RWPE2 (cell line): ENCODE measurements around the gene PITX1.

ENCODE experiments used
- ATAC-seq: fragments of 200-7000 bp; cut with Tn5 transposase; 3 replicates; pipeline ENCODE4 v1.9.1; 2021; ENCODE audit warnings: low read depth
- DNase-seq: peaks from one replicate; pipeline ENCODE4 v3.0.0-alpha.2; 2020; ENCODE audit warnings: low spot score
- H3K27ac ChIP-seq: fragments of 450-650 bp; 2 replicates; pipeline ENCODE4 v1.5.1; 2017; ENCODE audit warnings: mild to moderate bottlenecking; ENCODE audit not compliant: poor library complexity, severe bottlenecking
- H3K27me3 ChIP-seq: fragments of 250-450 bp; sonication (Bioruptor Pico); 2 replicates; pipeline ENCODE4 v1.5.1; 2021; ENCODE audit warnings: mild to moderate bottlenecking, moderate library complexity; ENCODE audit not compliant: insufficient read depth, poor library complexity, severe bottlenecking
- H3K36me3 ChIP-seq: fragments of 250-450 bp; sonication (Bioruptor Pico); 2 replicates; pipeline ENCODE4 v1.5.1; 2020; ENCODE audit warnings: low read depth, mild to moderate bottlenecking, moderate library complexity
- H3K4me1 ChIP-seq: fragments of 250-450 bp; sonication (Bioruptor Pico); 2 replicates; pipeline ENCODE4 v1.5.1; 2021; ENCODE audit warnings: mild to moderate bottlenecking, moderate library complexity; ENCODE audit not compliant: insufficient read depth, poor library complexity, severe bottlenecking
- H3K4me3 ChIP-seq: fragments of 250-450 bp; sonication (Bioruptor Pico); 2 replicates; pipeline ENCODE4 v1.5.1; 2021; ENCODE audit warnings: mild to moderate bottlenecking, moderate library complexity; ENCODE audit not compliant: severe bottlenecking
- H3K9me3 ChIP-seq: fragments of 250-450 bp; sonication (Bioruptor Pico); 2 replicates; pipeline ENCODE4 v1.5.1; 2021; ENCODE audit warnings: mild to moderate bottlenecking, moderate library complexity; ENCODE audit not compliant: severe bottlenecking
- TF ChIP-seq, protein P1 (sequence below): fragments of 450-650 bp; IDR thresholded peaks from one replicate; pipeline ENCODE4 v1.5.1; 2017; ENCODE audit warnings: mild to moderate bottlenecking, moderate library complexity; ENCODE audit not compliant: poor library complexity, severe bottlenecking

The PITX1 gene

GRCh38 chr5:135009736-135010501 lies 24.1 kb downstream of the PITX1 start:
- no peak for ATAC-seq
- TF ChIP-seq, protein P1, sequence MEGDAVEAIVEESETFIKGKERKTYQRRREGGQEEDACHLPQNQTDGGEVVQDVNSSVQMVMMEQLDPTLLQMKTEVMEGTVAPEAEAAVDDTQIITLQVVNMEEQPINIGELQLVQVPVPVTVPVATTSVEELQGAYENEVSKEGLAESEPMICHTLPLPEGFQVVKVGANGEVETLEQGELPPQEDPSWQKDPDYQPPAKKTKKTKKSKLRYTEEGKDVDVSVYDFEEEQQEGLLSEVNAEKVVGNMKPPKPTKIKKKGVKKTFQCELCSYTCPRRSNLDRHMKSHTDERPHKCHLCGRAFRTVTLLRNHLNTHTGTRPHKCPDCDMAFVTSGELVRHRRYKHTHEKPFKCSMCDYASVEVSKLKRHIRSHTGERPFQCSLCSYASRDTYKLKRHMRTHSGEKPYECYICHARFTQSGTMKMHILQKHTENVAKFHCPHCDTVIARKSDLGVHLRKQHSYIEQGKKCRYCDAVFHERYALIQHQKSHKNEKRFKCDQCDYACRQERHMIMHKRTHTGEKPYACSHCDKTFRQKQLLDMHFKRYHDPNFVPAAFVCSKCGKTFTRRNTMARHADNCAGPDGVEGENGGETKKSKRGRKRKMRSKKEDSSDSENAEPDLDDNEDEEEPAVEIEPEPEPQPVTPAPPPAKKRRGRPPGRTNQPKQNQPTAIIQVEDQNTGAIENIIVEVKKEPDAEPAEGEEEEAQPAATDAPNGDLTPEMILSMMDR: no peak
- H3K36me3 ChIP-seq: no peaks in the 10 kb centered on the region
- H3K27me3 ChIP-seq: no peaks in the 10 kb centered on the region
- H3K9me3 ChIP-seq: no peaks in the 10 kb centered on the region
- no peak overlapping the region for H3K4me3 ChIP-seq
- no peaks in the 10 kb centered on the region for H3K4me1 ChIP-seq
- DNase-seq: no peak
- H3K27ac ChIP-seq: no peak overlapping the region

GRCh38 chr5:135008981-135009735 lies 24.9 kb downstream of the PITX1 start:
- no peaks in the 10 kb centered on the region for H3K27me3 ChIP-seq
- TF ChIP-seq, protein P1: no peak
- no peak overlapping the region for H3K4me3 ChIP-seq
- H3K36me3 ChIP-seq: no peaks in the 10 kb centered on the region
- ATAC-seq: no peak
- H3K4me1 ChIP-seq: no peaks in the 10 kb centered on the region
- H3K9me3 ChIP-seq: no peaks in the 10 kb centered on the region
- no peak overlapping the region for H3K27ac ChIP-seq
- DNase-seq: no peak

DNA sequence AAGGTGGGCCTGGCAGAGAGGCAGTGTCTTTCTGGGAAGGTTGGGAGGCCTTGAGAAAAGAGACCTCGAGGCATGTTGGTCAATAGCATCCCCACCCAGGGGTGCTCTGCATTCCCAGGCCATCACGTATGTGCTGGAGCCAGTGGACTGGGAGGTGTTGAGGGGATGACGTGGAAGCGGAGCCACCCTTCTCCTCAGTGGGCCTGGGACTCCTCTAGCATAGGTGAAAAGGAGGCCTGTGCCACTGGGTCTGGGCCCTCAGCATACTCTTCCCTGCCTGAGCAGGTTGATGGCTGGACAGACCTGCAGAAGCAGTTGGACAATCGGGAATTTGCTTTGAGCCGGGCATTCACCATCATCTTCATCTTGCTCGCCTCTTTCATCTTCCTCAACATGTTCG lies 25.5 kb downstream of the PITX1 start:
- ATAC-seq: no peak
- Histone ChIP-seq H3K27me3 (no peaks in the 10 kb centered on the region), H3K36me3 (no peaks in the 10 kb centered on the region), H3K4me1 (no peaks in the 10 kb centered on the region), H3K27ac (no peak overlapping the region), H3K4me3 (no peak overlapping the region), H3K9me3 (no peaks in the 10 kb centered on the region)
- no peak for DNase-seq
- TF ChIP-seq, protein P1: no peak

- H3K27ac ChIP-seq: no peak overlapping the region
- H3K4me3 ChIP-seq: no peak overlapping the region
- no peaks in the 10 kb centered on the region for H3K9me3 ChIP-seq
- no peaks in the 10 kb centered on the region for H3K27me3 ChIP-seq
- no peak for DNase-seq
- TF ChIP-seq, protein P1: no peak
- no peaks in the 10 kb centered on the region for H3K36me3 ChIP-seq
- no peaks in the 10 kb centered on the region for H3K4me1 ChIP-seq
- no peak for ATAC-seq
Observed at GRCh38 chr5:135007749-135008363, 26.2 kb downstream of the PITX1 start.
